H9 (cell line): ENCODE data around the gene TUB. TPM values are rescaled to one million over a fixed set of nuclear protein-coding genes. Genes with fewer than 3 reads are reported as not detected.

Experiments
- DNase-seq: peaks from one replicate; pipeline ENCODE4 v3.0.0-alpha.2; 2017
- H2AFZ ChIP-seq: one replicate; pipeline ENCODE4 v1.6.1; 2013; ENCODE audit warnings: mild to moderate bottlenecking, low read length, control low read depth, moderate library complexity
- H2AK5ac ChIP-seq: 2 replicates; pipeline ENCODE4 v1.6.1; 2013; ENCODE audit warnings: low read length, control low read depth, mixed read lengths; ENCODE audit not compliant: insufficient read length
- H2BK120ac ChIP-seq: one replicate; pipeline ENCODE4 v1.6.1; 2013; ENCODE audit warnings: low read depth, mild to moderate bottlenecking, low read length, control low read depth, inconsistent platforms; ENCODE audit not compliant: poor library complexity, severe bottlenecking
- H2BK12ac ChIP-seq: 2 replicates; pipeline ENCODE4 v1.6.1; 2013; ENCODE audit warnings: low read length, control low read depth, mixed read lengths, low read depth; ENCODE audit not compliant: insufficient read length
- H2BK15ac ChIP-seq: 2 replicates; pipeline ENCODE4 v1.6.1; 2013; ENCODE audit warnings: low read depth, low read length, control low read depth
- H2BK20ac ChIP-seq: one replicate; pipeline ENCODE4 v1.6.1; 2013; ENCODE audit warnings: low read depth, mild to moderate bottlenecking, low read length, control low read depth, inconsistent platforms; ENCODE audit not compliant: poor library complexity, severe bottlenecking
- H2BK5ac ChIP-seq: 2 replicates; pipeline ENCODE4 v1.6.1; 2013; ENCODE audit warnings: low read length, control low read depth, mixed read lengths; ENCODE audit not compliant: insufficient read length
- H3K14ac ChIP-seq: 2 replicates; pipeline ENCODE4 v1.6.1; 2013; ENCODE audit warnings: low read length, control low read depth; ENCODE audit not compliant: insufficient read depth
- H3K18ac ChIP-seq: 2 replicates; pipeline ENCODE4 v1.6.1; 2013; ENCODE audit warnings: low read depth, mild to moderate bottlenecking, mixed read lengths, low read length, control low read depth; ENCODE audit not compliant: insufficient read length
- H3K23ac ChIP-seq: 2 replicates; pipeline ENCODE4 v1.6.1; 2013; ENCODE audit warnings: low read length, control low read depth, mixed read lengths, low read depth; ENCODE audit not compliant: insufficient read length
- H3K23me2 ChIP-seq: 2 replicates; pipeline ENCODE4 v1.6.1; 2013; ENCODE audit warnings: low read depth, mild to moderate bottlenecking, mixed read lengths, low read length, control low read depth; ENCODE audit not compliant: insufficient read length, poor library complexity, severe bottlenecking
- H3K27ac ChIP-seq: 2 replicates; pipeline ENCODE4 v1.5.1; 2013; ENCODE audit warnings: low read length, control low read depth, mixed read lengths, low read depth; ENCODE audit not compliant: insufficient read length
- H3K27me3 ChIP-seq: 2 replicates; pipeline ENCODE4 v1.6.1; 2013; ENCODE audit warnings: low read length, control low read depth, inconsistent platforms; ENCODE audit not compliant: insufficient read depth
- H3K4ac ChIP-seq: 2 replicates; pipeline ENCODE4 v1.6.1; 2013; ENCODE audit warnings: low read depth, mild to moderate bottlenecking, control low read depth, inconsistent platforms, low read length, moderate library complexity
- H3K4me1 ChIP-seq: 2 replicates; pipeline ENCODE4 v1.6.1; 2013; ENCODE audit warnings: low read length, control low read depth, inconsistent platforms; ENCODE audit not compliant: insufficient read depth
- H3K4me2 ChIP-seq: 2 replicates; pipeline ENCODE4 v1.6.1; 2013; ENCODE audit warnings: low read length, control low read depth, mixed read lengths; ENCODE audit not compliant: insufficient read length, insufficient read depth
- H3K56ac ChIP-seq: 2 replicates; pipeline ENCODE4 v1.6.1; 2013; ENCODE audit warnings: low read depth, mild to moderate bottlenecking, mixed read lengths, low read length, control low read depth; ENCODE audit not compliant: insufficient read length
- H3K79me1 ChIP-seq: 2 replicates; pipeline ENCODE4 v1.6.1; 2013; ENCODE audit warnings: low read depth, mild to moderate bottlenecking, moderate library complexity, low read length, control low read depth, inconsistent platforms; ENCODE audit not compliant: insufficient read depth, poor library complexity, severe bottlenecking
- H3K79me2 ChIP-seq: 2 replicates; pipeline ENCODE4 v1.6.1; 2013; ENCODE audit warnings: low read length, control low read depth, inconsistent platforms; ENCODE audit not compliant: insufficient read depth
- H3K9ac ChIP-seq: 2 replicates; pipeline ENCODE4 v1.6.1; 2013; ENCODE audit warnings: low read length, control low read depth, mixed read lengths; ENCODE audit not compliant: insufficient read length; ENCODE audit errors: extremely low read depth
- H3K9me3 ChIP-seq: one replicate; pipeline ENCODE4 v1.6.1; 2013; ENCODE audit warnings: low read depth, low read length, inconsistent platforms; ENCODE audit not compliant: control insufficient read depth
- H3T11ph ChIP-seq: one replicate; pipeline ENCODE4 v1.6.1; 2013; ENCODE audit warnings: mild to moderate bottlenecking, low read length, control low read depth, inconsistent platforms
- H4K20me1 ChIP-seq: one replicate; pipeline ENCODE4 v1.6.1; 2013; ENCODE audit not compliant: control insufficient read depth, insufficient read length, insufficient read depth
- H4K5ac ChIP-seq: 2 replicates; pipeline ENCODE4 v1.6.1; 2013; ENCODE audit warnings: low read depth, mild to moderate bottlenecking, mixed read lengths, low read length, control low read depth; ENCODE audit not compliant: insufficient read length
- H4K8ac ChIP-seq: replicated peaks from 2 replicates; pipeline ENCODE4 v1.6.1; 2013; ENCODE audit warnings: low read length, control low read depth, mixed read lengths, low read depth; ENCODE audit not compliant: insufficient read length
- H4K91ac ChIP-seq: 2 replicates; pipeline ENCODE4 v1.6.1; 2013; ENCODE audit warnings: low read depth, mild to moderate bottlenecking, moderate library complexity, mixed read lengths, low read length, control low read depth; ENCODE audit not compliant: insufficient read length
- H3K27ac Mint-ChIP-seq, 3 experiments: 2 replicates in 2 of 3; 3 replicates in 1 of 3; pipeline ENCODE4 v1.8.0; 2020 to 2021; ENCODE audit warnings: mixed read lengths in 3 of 3, mild to moderate bottlenecking in 1 of 3, moderate library complexity in 1 of 3
- H3K27me3 Mint-ChIP-seq: 2 replicates; pipeline ENCODE4 v1.8.0; 2021; ENCODE audit warnings: low read depth, mild to moderate bottlenecking, moderate library complexity, mixed read lengths
- H3K36me3 Mint-ChIP-seq, 3 experiments: 2 replicates in 2 of 3; 3 replicates in 1 of 3; pipeline ENCODE4 v1.8.0; 2020 to 2021; ENCODE audit warnings: low read depth in 3 of 3, mixed read lengths in 3 of 3; ENCODE audit not compliant: insufficient read depth in 1 of 3
- H3K4me1 Mint-ChIP-seq, 2 experiments: 2 replicates each; pipeline ENCODE4 v1.8.0; 2020; ENCODE audit warnings: mixed read lengths in 2 of 2
- H3K4me3 Mint-ChIP-seq, 2 experiments: 2 replicates in 1 of 2; 3 replicates in 1 of 2; pipeline ENCODE4 v1.8.0; 2020 to 2021; ENCODE audit warnings: mild to moderate bottlenecking in 2 of 2, mixed read lengths in 2 of 2, moderate library complexity in 1 of 2
- H3K9me3 Mint-ChIP-seq, 2 experiments: 2 replicates in 1 of 2; 3 replicates in 1 of 2; pipeline ENCODE4 v1.8.0; 2020; ENCODE audit warnings: mild to moderate bottlenecking in 2 of 2, mixed read lengths in 2 of 2, moderate library complexity in 1 of 2
- CTCF ChIP-seq: fragments of 200-600 bp; sonication (generic); conservative IDR thresholded peaks from 3 replicates; pipeline ENCODE4 v1.8.0; 2021; ENCODE audit warnings: antibody characterized with exemption, mild to moderate bottlenecking
- WGBS: extraction: QIAGEN DNeasy Blood & Tissue Kit; methylation state at CpG from one replicate; pipeline ENCODE4 v1.1.7; 2013; ENCODE audit warnings: missing lambda C conversion rate, low lambda C conversion rate, mixed read lengths; ENCODE audit not compliant: insufficient read length; ENCODE audit errors: extremely low coverage; 5-methylcytosine and 5-hydroxymethylcytosine counted together
- total RNA-seq: library from RNA; stranded (reverse); gene quantifications from 2 replicates; pipeline ENCODE4 v1.2.1, GENCODE V29; 2021

Gene TUB
- total RNA-seq, 1 experiment from 2014 or later: 14.8 TPM

GRCh38 chr11:8060801-8061554 is 20.0 kb upstream of the TUB start:
- Histone ChIP-seq H3K4me2 (no peak overlapping the region), H3K23me2 (no peaks in the 10 kb centered on the region), H3K18ac (no peak overlapping the region), H3K14ac (no peak overlapping the region), H3K27me3 (no peaks in the 10 kb centered on the region), H2BK15ac (no peak overlapping the region), H4K20me1 (peaks cover 3% of the 10 kb centered on the region), H4K8ac (no peak overlapping the region), H4K5ac (no peak overlapping the region), H3K4ac (no peak overlapping the region), H3K27ac (no peak overlapping the region), H3K79me1 (no peaks in the 10 kb centered on the region), H2BK12ac (no peak overlapping the region), H3K23ac (no peak overlapping the region), H2BK120ac (no peak overlapping the region), H3K56ac (no peak overlapping the region), H4K91ac (no peak overlapping the region), H3T11ph (no peak overlapping the region), H2AFZ (no peak overlapping the region), H2AK5ac (no peak overlapping the region), H3K4me1 (peaks cover 3% of the 10 kb centered on the region; the same call in 1 of the 2 replicates), H3K9me3 (no peaks in the 10 kb centered on the region), H2BK20ac (no peak overlapping the region), H3K79me2 (no peaks in the 10 kb centered on the region), H3K9ac (no peak overlapping the region), H2BK5ac (no peak overlapping the region)
- Mint-ChIP-seq H3K4me3 (no peak overlapping the region), H3K27me3 (peaks cover 7% of the 10 kb centered on the region), H3K27ac (no peak overlapping the region), H3K9me3 (no peaks in the 10 kb centered on the region), H3K4me1 (peaks cover 7 to 20% of the 10 kb centered on the region in 2 experiments), H3K36me3 (no peaks in the 10 kb centered on the region; a peak in 1 of 7 replicates)
- WGBS: no CpG with 5 or more reads among the region's 12 CpGs
- DNase-seq: no peak
- TF ChIP-seq CTCF: no peak
